Measurements from ENCODE around the gene IL17C. TPM values are rescaled to one million over a fixed set of nuclear protein-coding genes. Genes with fewer than 3 reads are reported as not detected.

The IL17C gene
- total RNA-seq, 1 experiment from 2014 or later = 0.31 TPM

- Histone ChIP-seq H2AK5ac (ENCODE audit: insufficient read length, low read length) (no peak overlapping the region), H3K79me2 (ENCODE audit: insufficient read depth, low read length) (peaks cover 2% of the 10 kb centered on the region; the same call in 1 of the 2 replicates), H4K8ac (replicated peaks; ENCODE audit: insufficient read length, low read depth, low read length) (no peak overlapping the region), H3K27me3 (ENCODE audit: insufficient read depth, low read length) (no peaks in the 10 kb centered on the region), H3K4me1 (ENCODE audit: insufficient read depth, low read length) (no peaks in the 10 kb centered on the region), H3K4ac (ENCODE audit: low read depth, low read length) (no peak overlapping the region), H3K79me1 (ENCODE audit: insufficient read depth, low read depth, low read length, poor library complexity, severe bottlenecking) (no peaks in the 10 kb centered on the region), H4K5ac (ENCODE audit: insufficient read length, low read depth, low read length) (no peak overlapping the region), H2BK120ac (ENCODE audit: low read depth, low read length, poor library complexity, severe bottlenecking) (no peak overlapping the region), H2BK15ac (ENCODE audit: low read depth, low read length) (no peak overlapping the region), H3K14ac (ENCODE audit: insufficient read depth, low read length) (no peak overlapping the region), H2BK20ac (ENCODE audit: low read depth, low read length, poor library complexity, severe bottlenecking) (no peak overlapping the region), H3T11ph (ENCODE audit: low read length) (no peak overlapping the region), H3K27ac (ENCODE audit: insufficient read length, low read depth, low read length) (no peak overlapping the region), H3K23me2 (ENCODE audit: insufficient read length, low read depth, low read length, poor library complexity, severe bottlenecking) (no peaks in the 10 kb centered on the region), H3K56ac (ENCODE audit: insufficient read length, low read depth, low read length) (no peak overlapping the region), H3K23ac (ENCODE audit: insufficient read length, low read depth, low read length) (no peak overlapping the region), H4K20me1 (ENCODE audit: control insufficient read depth, insufficient read depth, insufficient read length) (no peaks in the 10 kb centered on the region), H3K9ac (ENCODE audit: extremely low read depth, insufficient read length, low read length) (no peak overlapping the region), H2BK5ac (ENCODE audit: insufficient read length, low read length) (no peak overlapping the region), H3K9me3 (ENCODE audit: control insufficient read depth, low read depth, low read length) (no peaks in the 10 kb centered on the region), H4K91ac (ENCODE audit: insufficient read length, low read depth, low read length) (no peak overlapping the region), H3K4me2 (ENCODE audit: insufficient read depth, insufficient read length, low read length) (no peak overlapping the region), H2BK12ac (ENCODE audit: insufficient read length, low read depth, low read length) (no peak overlapping the region), H3K18ac (ENCODE audit: insufficient read length, low read depth, low read length) (no peak overlapping the region), H2AFZ (ENCODE audit: low read length) (no peak overlapping the region)
- Mint-ChIP-seq H3K27ac (0 out of 7 replicates have a peak overlapping the region, but pooled peaks of 2 of the 3 experiments have one; percentile 24 to 48), H3K4me1 (peaks cover 5 to 13% of the 10 kb centered on the region in 2 experiments), H3K36me3 (ENCODE audit: insufficient read depth in 1 of 3, low read depth in 3 of 3) (peaks cover 21 to 57% (median 48%) of the 10 kb centered on the region in 3 experiments; a peak in 6 of 7 replicates), H3K4me3 (no peak overlapping the region), H3K27me3 (ENCODE audit: low read depth) (no peaks in the 10 kb centered on the region), H3K9me3 (no peaks in the 10 kb centered on the region)
- DNase-seq = no peak
- no peak for TF ChIP-seq CTCF (conservative IDR thresholded peaks at IDR 0.05)
- no CpG with 5 or more reads among the region's 10 CpGs for WGBS (ENCODE audit: extremely low coverage, insufficient read length, low lambda C conversion rate)
These were observed 42.5 kb upstream of the IL17C start for GRCh38 chr16:88595921-88596320.

Data from H9 (cell line).